Ovary (tissue), 3 donors: ENCODE measurements around the gene TRMT10B.

ENCODE experiments used
- CTCF ChIP-seq, 3 donors: fragments of 450-650 bp in 2 of 3; fragments of 200-600 bp in 1 of 3; IDR thresholded peaks; one replicate each; pipeline versions ENCODE4 v1.5.1 to v1.8.0; 2016 to 2022; ENCODE audit warnings: antibody characterized with exemption in 3 of 3, mild to moderate bottlenecking in 1 of 3
- POLR2A ChIP-seq: fragments of 450-650 bp; IDR thresholded peaks from one replicate; pipeline ENCODE4 v1.6.1; 2017; ENCODE audit warnings: antibody characterized with exemption, mild to moderate bottlenecking, moderate library complexity
- donor health status: DM: no; HTN: no; CAD: no.

GRCh38 chr9:37784616-37785483 is 31.2 kb downstream of the TRMT10B start, which contains the start of gene EXOSC3:
- TF ChIP-seq CTCF (IDR thresholded peaks at IDR 0.05) (no peak), POLR2A (peak; percentile 43)
